HG03196 (cell line): Measurements from ENCODE around the gene IFIT1.
A peak's percentile ranks its signal among the peaks of the same experiment; 100 is the strongest.
"Not testable (repeated sequence)": the region's sequence is repeated elsewhere in the genome, so short reads cannot be mapped to it uniquely, and the experiment has no call there.

ENCODE experiments used
- ATAC-seq: cut with Tn5 transposase; IDR thresholded peaks from one replicate; pipeline ENCODE4 v1.9.1; 2021; ENCODE audit not compliant: unreplicated experiment

IFIT1 gene

GRCh38 chr10:89398003-89398749 lies 5.8 kb downstream of the IFIT1 start:
- no peak for ATAC-seq

DNA sequence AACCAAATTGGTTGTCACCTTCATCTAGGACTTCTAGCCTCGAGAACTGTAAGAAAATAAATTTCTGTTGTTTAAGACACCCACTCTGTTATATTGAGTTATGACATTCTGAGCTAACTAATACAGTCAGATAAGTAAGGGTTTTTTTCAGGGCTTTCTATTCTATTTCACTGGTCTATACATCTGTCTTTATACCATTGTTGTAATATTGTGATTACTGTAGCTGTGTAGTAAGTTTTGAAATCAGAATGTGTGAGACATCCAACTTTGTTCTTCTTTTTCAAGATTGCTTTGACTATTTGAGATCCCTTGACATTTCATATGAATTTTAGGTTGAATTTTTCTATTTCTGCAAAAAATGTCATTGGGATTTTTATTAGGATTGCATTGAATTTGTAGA lies 7.5 kb downstream of the IFIT1 start:
- ATAC-seq, result no peak

DNA sequence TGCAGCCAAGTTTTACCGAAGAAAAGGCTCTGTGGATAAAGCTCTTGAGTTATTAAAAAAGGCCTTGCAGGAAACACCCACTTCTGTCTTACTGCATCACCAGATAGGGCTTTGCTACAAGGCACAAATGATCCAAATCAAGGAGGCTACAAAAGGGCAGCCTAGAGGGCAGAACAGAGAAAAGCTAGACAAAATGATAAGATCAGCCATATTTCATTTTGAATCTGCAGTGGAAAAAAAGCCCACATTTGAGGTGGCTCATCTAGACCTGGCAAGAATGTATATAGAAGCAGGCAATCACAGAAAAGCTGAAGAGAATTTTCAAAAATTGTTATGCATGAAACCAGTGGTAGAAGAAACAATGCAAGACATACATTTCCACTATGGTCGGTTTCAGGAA lies 10.6 kb downstream of the IFIT1 start:
- ATAC-seq, result no peak

DNA sequence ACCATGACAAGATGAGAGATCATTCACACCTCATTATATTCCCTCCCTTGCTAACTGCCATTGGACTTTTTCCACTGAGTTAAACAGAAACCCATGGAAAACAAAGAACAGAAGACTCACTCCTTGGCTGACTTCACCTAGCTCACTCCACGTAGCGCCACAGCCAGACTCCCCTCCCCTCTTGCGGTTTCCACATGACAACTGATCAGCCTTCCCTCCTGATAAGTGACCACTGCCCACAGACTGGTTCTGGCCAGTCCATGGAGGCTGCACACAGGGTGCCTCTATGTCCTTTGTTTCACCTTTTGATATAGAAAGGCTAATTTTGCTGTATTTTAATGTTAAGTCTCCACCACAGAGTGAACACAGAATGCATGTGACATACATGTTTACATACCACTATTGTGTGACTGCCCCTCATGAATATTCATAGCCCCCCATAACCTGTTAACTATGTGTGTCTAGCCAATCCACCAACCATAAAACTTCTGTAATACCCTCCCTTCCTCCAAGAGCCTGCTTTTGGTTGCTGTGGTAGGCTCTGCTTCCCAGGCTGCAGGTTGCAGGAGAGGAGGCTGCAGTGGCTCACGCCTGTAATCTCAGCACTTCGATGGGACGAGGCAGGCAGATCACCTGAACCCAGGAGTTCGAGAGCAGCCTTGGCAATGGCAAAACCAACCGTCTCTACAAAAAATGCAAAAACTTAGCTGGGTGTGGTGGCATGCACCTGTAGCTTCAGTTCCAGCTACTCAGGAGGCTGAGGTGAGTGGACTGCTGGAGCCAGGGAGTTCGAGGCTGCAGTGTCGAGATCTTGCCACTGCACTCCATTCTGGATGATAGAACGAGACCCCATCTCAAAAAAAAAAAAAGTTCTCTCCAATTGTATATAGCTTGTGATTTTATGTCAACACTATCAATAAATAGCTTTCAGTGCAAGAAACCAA lies 12.0 kb downstream of the IFIT1 start:
- no peak for ATAC-seq

GRCh38 chr10:89406178-89406577 lies 13.8 kb downstream of the IFIT1 start:
- ATAC-seq, result not testable (repeated sequence)

DNA sequence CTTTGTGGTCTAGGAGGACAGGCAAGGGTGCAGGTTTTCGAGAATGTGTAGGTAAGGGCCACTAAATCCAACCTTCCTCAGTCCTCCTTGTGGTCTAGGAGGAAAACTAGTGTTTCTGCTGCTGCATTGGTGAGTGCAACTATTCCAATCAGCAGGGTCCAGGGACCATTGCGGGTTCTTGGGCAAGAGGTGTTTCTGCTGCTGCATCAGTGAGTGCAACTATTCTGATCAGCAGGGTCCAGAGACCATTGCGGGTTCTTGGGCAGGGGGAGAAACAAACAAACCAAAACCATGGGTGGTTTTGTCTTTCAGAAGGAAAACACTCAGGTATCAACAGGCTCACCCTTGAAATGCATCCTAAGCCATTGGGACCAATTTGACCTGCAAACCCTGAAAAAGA lies 15.4 kb downstream of the IFIT1 start:
- not testable (repeated sequence) for ATAC-seq

GRCh38 chr10:89409282-89409681 lies 16.9 kb downstream of the IFIT1 start:
- not testable (repeated sequence) for ATAC-seq

- ATAC-seq, result not testable (repeated sequence)
Observed at GRCh38 chr10:89410551-89410950, 18.1 kb downstream of the IFIT1 start.

DNA sequence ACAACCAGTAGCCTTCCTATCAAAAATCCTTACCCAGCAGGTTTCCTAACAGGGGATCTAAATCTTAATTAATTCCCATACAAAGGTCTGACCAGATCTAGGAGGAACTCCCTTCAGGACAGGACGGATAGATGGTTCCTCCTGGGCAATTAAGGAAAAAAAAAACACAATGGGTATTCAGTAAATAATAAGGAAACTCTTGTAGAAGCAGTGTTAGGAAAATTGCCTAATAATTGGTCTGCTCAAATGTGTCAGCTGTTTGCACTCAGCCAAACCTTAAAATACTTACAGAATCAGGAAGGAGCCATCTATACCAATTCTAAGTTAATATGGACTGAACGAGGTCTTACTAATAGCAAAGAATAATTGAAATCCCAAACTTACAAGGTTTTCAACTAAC lies 18.7 kb downstream of the IFIT1 start:
- ATAC-seq, result not testable (repeated sequence)

DNA sequence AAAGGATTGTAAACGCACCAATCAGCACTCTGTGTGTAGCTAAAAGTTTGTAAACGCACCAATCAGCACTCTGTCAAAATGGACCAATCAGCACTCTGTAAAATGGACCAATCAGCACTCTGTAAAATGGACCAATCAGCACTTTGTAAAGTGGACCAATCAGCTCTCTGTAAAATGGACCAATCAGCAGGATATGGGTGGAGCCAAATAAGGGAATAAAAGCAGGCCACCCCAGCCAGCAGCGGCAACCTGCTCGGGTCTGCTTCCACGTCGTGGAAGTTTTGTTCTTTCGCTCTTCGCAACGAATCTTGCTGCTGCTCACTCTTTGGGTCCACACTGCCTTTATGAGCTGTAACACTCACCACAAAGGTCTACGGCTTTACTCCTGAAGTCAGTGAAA lies 19.9 kb downstream of the IFIT1 start:
- ATAC-seq, result not testable (repeated sequence)

GRCh38 chr10:89413398-89413912 lies 21.0 kb downstream of the IFIT1 start:
- ATAC-seq, result no peak

DNA sequence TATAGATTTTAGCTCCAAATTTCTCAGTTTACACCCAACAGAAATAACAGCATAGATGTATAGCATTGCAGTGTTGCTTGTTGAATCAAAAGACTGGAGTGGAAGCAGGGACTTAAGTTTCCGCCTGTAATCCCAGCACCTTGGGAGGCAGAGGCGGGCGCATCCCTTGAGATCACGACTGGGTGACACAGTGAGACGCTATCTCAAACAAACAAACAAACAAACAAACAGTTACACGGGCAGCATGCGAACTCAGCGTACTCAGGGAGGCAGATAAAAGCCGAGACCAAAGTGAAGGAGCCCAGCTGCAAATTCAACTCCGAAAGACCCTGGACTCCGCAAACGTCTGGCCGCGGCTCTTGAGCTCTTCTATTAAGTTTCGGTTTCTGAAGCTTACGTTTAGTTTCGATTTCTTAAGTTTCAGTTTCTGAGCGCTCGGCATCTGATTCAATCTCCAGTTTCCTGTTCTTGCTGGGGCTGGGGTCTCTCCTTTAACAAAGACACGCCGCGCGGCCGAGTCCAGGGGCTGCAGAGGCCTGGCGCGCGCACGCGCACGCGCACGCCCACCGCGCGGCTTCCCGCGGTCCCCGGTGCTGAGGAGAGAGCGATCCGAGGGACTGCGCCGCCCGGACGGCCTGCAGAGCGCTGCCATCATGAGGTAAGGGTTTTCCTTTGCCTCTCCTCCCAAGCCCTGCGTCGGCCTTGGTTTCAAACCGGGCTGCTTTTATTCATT lies 21.9 kb downstream of the IFIT1 start, which contains the start of gene IFIT5:
IFIT5 (plus strand) TSS at position 423 of the 733 bp plus-strand sequence; CDS start at position 654, 231 bp downstream.
- peak; percentile 70 for ATAC-seq

GRCh38 chr10:89414879-89415821 lies 22.7 kb downstream of the IFIT1 start:
- ATAC-seq, result peak; percentile 36

DNA sequence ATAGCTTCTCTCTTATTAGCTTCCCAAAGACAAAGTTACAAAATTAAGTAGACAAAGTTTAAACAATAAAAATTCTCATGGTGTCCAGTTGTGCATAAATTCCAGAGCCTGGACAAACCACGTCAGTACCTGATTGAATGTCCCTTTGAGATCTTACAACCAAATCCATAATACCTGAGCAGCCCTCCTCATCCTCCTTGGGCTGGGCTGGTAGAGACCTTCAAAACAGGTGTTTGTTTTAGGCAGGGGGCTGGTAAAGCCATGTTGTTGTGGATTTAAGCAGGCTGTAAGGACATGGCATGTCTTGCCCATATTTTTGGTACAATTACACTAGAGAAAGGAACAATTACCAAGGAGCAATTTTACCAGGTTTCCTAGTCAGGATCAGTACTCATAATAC lies 24.0 kb downstream of the IFIT1 start:
- no peak for ATAC-seq

DNA sequence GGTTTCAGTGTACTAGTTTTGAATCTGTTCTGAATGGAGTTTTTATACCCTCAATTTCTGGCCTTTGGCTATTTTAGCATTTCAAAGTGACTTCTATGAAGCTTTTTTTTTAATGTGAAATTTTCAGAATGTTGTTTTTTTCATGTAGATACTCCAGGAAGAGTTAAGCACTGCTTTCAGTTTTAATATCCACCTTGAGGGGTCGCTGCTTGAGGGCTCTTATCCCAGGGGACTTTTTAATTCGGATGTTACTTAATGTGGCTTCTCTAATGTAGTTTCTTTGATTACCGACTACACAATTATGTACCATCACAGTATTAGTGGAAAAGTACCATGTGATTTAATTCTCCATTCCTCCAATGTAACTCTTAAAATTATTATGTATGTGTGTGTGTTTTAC lies 27.1 kb downstream of the IFIT1 start:
- no peak for ATAC-seq

- ATAC-seq, result no peak
Observed at GRCh38 chr10:89421018-89421476, 28.6 kb downstream of the IFIT1 start.

DNA sequence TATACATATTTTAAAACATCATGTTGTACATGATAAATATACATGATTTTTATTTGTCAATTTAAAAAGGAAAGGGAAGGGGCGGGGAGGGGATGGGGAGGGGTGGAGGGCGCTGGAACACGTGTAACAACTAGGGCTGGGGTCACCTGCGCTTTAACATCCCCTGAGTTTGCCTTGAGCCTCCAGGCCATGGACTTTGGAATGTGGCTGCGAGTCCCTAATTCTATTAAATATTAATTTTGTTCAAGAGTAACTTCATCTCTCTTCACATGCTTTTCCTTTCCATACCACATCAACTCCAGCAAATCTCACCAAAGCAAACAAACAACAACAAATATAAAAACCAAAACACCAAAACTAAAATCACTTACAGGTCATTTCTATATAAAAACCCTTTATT lies 32.6 kb downstream of the IFIT1 start:
- ATAC-seq, result no peak

DNA sequence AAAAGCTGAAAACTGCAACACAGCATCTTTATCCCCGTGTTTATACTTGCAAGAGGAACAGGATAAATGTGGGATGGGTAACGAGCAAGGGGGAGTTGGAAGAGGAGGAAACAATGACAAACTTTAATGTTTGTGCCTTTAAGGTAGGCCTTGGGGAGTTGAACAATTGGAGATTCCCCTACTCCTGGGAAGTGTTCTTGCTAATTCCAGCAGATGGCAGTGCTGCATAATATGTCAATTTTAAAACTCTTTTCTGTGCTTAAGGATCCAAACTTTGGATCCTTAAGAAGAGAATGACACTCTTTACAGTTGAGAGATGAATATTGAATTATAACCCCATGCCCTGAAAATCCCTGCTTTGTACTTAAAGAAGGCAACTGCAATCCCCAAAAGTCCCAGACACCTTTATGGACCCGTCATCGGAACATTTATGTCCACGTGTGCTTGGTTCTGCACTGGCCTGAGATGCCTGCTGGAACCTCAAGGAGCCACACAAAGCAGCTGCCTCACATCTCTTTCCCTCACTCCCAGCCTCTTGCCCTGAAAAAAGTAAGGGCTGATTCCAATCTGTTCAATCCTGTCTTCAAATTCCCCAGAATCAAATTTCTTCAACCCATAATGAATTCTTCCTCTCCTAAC lies 33.9 kb downstream of the IFIT1 start:
- no peak for ATAC-seq

DNA sequence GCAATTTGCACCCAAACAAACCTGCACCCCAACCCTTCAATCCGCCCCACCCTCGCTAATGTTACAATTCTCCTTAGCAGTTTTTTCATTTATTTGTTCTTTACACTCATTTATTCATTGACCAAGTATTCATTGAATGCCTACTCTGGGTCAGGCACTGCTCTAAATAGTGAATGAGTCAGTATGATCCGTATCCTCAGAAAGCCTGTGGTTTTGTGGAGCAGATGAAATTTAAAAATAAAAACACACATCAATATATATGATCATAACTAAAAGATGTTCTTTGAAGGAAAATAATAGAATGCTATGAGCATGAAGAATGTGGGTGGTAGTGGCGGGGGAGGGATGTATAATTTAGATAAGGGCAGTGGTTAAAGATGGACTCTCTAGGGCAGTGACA lies 35.2 kb downstream of the IFIT1 start:
- no peak for ATAC-seq
